C4-2B (cell line): ENCODE results near the gene IRF1.

Source experiments
- H3K27ac ChIP-seq: fragments of 450-650 bp; 2 replicates; pipeline ENCODE4 v1.5.1; 2017
- ZFX ChIP-seq: fragments of 450-650 bp; IDR thresholded peaks from 2 replicates; pipeline ENCODE4 v1.6.1; 2017
- TF ChIP-seq, protein P1 (sequence below): fragments of 450-650 bp; conservative IDR thresholded peaks from 2 replicates; pipeline ENCODE4 v1.5.1; 2017; ENCODE audit warnings: mild to moderate bottlenecking

IRF1 gene

GRCh38 chr5:132464156-132464939, 26.2 kb downstream of the IRF1 start:
- H3K27ac ChIP-seq, result no peak overlapping the region
- TF ChIP-seq ZFX, result no peak
- TF ChIP-seq, protein P1, sequence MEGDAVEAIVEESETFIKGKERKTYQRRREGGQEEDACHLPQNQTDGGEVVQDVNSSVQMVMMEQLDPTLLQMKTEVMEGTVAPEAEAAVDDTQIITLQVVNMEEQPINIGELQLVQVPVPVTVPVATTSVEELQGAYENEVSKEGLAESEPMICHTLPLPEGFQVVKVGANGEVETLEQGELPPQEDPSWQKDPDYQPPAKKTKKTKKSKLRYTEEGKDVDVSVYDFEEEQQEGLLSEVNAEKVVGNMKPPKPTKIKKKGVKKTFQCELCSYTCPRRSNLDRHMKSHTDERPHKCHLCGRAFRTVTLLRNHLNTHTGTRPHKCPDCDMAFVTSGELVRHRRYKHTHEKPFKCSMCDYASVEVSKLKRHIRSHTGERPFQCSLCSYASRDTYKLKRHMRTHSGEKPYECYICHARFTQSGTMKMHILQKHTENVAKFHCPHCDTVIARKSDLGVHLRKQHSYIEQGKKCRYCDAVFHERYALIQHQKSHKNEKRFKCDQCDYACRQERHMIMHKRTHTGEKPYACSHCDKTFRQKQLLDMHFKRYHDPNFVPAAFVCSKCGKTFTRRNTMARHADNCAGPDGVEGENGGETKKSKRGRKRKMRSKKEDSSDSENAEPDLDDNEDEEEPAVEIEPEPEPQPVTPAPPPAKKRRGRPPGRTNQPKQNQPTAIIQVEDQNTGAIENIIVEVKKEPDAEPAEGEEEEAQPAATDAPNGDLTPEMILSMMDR, result no peak

DNA sequence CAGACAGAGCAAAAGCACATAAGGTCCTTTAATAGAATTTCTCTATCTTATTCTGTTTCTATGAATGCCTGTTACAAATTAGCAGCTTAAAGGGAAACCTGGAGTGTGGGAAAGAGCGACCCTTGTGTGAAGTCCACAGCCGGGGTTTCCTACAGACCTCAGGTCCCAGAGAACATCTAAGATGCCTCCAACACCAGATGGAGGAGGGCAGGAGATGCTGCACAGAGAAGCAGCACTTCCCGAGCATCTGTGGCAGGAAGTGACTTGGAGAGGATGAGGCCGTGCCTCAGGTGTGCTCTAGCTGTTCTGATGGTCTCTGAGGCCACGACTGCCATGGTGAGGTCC, 26.8 kb downstream of the IRF1 start:
- H3K27ac ChIP-seq, result no peak overlapping the region
- TF ChIP-seq ZFX, result no peak
- TF ChIP-seq, protein P1, result no peak

DNA sequence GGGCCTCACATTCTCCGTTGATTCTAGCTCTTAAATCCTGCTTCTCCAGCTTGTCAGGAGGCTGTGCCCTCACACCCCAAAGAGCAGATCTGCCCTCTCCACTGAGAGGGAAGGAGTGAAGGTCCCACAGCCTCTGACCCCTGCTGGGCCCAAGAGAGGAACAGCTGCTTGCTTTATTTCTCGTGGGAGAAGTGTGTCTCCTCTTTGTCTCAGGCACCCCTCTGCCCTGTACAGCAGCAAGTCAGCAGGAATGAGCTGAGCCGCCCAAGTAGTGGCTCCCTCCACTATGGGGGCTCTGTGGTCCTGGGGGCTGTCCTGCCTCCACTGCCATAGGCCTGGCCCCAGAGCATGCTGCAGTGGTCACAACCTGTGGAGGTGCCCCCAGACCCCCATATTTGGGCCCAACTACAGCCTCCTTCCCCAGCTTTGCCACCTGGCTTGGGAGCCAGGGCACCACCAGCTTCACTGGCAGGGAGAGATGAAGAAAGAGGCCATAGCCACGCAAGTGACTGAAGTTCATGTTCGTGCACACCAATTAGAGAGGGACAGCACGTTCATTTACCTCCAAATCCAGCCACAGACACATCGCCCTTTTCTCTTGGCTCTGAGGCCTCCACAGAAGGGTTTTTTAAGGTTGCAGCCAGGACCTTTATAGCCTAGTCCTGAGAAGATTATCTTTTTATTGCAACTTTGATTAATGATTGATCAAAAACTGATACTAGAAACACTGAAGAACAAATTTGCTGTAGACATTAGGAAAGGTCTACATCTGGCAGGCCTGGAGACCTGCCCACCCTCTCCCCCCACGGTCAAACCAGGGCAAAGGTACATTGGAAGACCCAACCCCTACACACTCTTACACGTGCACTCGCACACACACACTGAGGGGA, 27.5 kb downstream of the IRF1 start:
- no peak for TF ChIP-seq ZFX
- TF ChIP-seq, protein P1, result no peak
- H3K27ac ChIP-seq, result no peak overlapping the region

GRCh38 chr5:132462333-132462732, 28.2 kb downstream of the IRF1 start:
- no peak overlapping the region for H3K27ac ChIP-seq

DNA sequence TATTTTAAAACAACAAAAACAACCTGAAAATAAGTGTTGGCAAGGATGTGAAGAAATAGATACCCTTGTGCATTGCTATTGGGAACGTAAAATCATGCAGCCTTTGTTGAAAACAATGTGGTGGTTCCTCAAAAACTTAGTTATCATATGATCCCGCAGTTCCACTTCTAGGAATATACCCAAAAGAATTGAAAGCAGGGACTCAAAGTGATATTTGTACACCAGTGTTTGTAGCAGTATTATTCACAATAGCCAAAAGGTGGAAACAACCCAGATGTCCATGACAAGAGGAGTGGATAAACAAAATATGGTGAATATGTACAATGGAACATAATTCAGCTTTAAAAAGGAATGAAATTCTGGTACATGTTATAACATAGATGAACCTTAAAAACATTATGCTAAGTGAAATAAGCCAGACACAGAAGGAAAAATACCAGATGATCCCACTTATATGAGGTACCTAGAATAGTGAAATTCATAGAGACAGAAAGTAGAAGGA, 29.0 kb downstream of the IRF1 start:
- no peak overlapping the region for H3K27ac ChIP-seq
- TF ChIP-seq, protein P1, result no peak

More at GRCh38 chr5:132462333-132462732, 28.2 kb downstream of the IRF1 start:
- no peak for TF ChIP-seq ZFX
- TF ChIP-seq, protein P1, result no peak

GRCh38 chr5:132460846-132461568, 29.6 kb downstream of the IRF1 start:
- TF ChIP-seq, protein P1, result no peak
- TF ChIP-seq ZFX, result no peak
- H3K27ac ChIP-seq, result no peak overlapping the region
